ENCODE measurements around the gene RAB31. TPM values are rescaled to one million over a fixed set of nuclear protein-coding genes. Genes with fewer than 3 reads are reported as not detected.
A peak's percentile ranks its signal among the peaks of the same experiment; 100 is the strongest.

Gene RAB31
- total RNA-seq, 1 donor from 2014 or later = 36.8 TPM

DNA sequence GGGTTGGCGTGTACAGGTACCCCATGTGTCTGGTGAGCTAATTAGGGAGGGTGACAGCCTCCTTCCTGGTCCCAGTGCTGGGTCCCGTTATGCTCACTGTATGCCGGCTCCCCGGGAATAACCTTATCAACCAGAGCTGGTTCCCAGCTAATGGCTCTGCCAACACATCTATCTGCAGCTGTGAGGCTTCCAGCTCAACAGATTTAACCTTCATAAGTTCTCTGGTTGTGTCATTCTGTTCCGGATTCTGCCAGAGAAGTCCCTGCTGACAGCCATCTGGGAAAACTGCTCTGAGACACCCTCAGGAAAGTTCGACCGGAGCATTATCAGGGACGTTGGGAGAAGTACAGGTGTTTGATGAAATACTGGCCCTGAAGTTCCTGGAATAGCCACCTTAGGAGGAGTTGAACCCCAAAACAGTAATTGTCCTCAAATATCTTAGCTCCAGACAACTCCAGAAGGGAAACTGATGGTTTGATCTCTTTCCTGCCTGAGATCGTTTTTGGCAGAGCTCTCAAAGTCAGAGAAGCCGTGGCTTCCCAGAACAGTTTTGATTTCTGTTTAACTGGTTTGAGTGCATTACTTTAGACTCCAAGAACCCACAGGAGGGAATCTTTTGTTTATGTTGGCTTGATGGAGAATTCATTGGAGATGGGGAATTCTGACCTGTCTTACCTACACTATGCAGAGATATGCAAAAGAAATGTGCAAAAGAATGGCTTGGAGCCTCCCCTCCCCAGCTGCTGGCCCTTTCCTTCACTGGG, 138.2 kb downstream of the RAB31 start:
- Histone ChIP-seq H3K4me1 (peaks cover 0 to 6% of the 10 kb centered on the region in 2 donors), H3K27ac (peak overlapping the region in 1 of 2 donors; percentile 33), H3K4me3 (peak overlapping the region in 1 of 2 donors; percentile 1), H3K27me3 (no peaks in the 10 kb centered on the region), H3K9me3 (no peaks in the 10 kb centered on the region), H3K36me3 (peaks cover 6 to 11% of the 10 kb centered on the region in 2 donors)
- intact Hi-C loops (cut with DNase I) = no loop called here
- TF ChIP-seq, protein P1, sequence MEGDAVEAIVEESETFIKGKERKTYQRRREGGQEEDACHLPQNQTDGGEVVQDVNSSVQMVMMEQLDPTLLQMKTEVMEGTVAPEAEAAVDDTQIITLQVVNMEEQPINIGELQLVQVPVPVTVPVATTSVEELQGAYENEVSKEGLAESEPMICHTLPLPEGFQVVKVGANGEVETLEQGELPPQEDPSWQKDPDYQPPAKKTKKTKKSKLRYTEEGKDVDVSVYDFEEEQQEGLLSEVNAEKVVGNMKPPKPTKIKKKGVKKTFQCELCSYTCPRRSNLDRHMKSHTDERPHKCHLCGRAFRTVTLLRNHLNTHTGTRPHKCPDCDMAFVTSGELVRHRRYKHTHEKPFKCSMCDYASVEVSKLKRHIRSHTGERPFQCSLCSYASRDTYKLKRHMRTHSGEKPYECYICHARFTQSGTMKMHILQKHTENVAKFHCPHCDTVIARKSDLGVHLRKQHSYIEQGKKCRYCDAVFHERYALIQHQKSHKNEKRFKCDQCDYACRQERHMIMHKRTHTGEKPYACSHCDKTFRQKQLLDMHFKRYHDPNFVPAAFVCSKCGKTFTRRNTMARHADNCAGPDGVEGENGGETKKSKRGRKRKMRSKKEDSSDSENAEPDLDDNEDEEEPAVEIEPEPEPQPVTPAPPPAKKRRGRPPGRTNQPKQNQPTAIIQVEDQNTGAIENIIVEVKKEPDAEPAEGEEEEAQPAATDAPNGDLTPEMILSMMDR (IDR thresholded peaks at IDR 0.05) = no peak
- no peak for DNase-seq (ENCODE audit: low spot score in 2 of 2)

DNA sequence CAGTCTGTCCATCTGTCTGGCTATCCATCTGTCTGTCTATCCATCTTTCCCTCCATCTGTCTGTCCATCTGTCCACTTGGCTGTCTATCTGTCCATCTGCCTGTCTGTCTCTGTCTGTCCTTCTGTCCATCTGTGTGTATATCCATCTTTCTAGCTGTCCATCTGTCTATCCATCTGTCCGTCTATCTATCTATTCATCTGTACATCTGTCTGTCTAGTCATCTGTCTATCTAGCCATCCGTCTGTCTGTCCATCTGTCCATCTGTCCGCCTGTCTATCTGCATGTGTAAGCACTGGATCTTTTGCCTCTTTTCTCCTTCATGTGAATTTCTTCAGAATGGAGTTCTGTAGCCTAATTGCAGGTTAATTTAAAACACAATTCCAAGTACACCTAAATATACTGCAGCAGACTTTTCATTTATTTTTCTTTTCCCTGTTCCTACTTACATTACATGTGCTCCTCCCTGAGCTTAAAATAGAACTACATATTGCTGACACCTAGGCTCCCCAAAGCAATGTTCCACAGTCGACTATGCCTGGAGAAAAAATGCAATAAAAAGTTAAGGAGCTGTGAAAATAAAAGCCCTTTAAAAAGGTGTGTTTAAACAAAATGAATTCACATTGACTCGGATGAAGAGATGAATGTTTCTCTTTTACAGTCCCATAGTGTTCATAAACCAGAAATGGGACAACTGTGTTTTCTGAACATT, 140.2 kb downstream of the RAB31 start:
- TF ChIP-seq, protein P1 (IDR thresholded peaks at IDR 0.05) = no peak
- H3K9me3 ChIP-seq = no peaks in the 10 kb centered on the region
- no peak overlapping the region for H3K27ac ChIP-seq
- intact Hi-C loops (cut with DNase I) = no loop called here
- no peak overlapping the region for H3K4me3 ChIP-seq
- no peaks in the 10 kb centered on the region for H3K27me3 ChIP-seq
- H3K36me3 ChIP-seq = peaks cover 6 to 11% of the 10 kb centered on the region in 2 donors
- no peak for DNase-seq (ENCODE audit: low spot score in 2 of 2)
- peaks cover 0 to 6% of the 10 kb centered on the region in 2 donors for H3K4me1 ChIP-seq

DNA sequence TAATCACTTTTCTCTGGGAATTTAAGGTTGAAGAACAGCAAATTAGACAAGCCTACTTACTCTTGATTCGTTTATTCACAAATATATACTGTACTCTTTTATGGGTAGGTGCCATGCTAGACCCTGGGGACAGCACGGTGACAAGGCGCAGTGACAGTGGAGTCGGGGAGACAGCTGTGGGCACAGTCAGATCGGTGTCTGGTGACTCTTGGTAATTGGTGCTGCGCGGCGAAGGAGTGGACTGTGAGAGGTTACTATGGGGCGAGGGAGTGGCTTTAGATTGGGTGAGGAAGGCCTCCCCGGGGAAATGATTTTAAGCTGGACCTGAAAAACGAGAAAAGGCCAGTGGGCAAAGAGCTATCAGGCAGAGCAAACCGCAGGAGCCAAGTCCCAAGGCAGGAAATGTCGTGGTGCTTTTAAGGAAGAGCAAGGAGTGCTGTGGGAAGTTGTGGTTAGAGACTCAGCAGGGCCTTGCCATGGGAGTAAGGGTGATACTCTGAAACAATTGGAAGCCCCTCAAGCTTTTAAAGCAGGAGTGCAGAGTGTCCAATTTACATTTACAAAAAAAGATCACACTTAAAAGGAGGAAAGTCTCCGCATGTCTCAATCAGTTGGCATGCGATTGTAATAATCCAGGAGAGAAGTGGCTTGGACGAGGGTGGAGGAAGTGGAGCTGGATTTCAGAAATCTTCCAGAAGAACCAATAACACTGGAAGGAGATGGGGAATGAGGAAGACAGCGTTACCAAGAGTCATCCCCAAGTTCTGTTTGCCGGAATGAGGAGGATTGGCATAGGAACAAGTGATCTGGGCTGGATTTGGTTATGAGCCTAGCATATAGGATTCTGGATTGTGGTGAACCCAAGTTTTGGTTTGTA, 141.5 kb downstream of the RAB31 start:
- TF ChIP-seq, protein P1 (IDR thresholded peaks at IDR 0.05) = no peak
- Histone ChIP-seq H3K4me3 (no peak overlapping the region), H3K27ac (no peak overlapping the region), H3K36me3 (peaks cover 6 to 11% of the 10 kb centered on the region in 2 donors), H3K27me3 (no peaks in the 10 kb centered on the region), H3K9me3 (no peaks in the 10 kb centered on the region), H3K4me1 (peaks cover 0 to 11% of the 10 kb centered on the region in 2 donors)
- peak in 1 of 2 donors; percentile 75 for DNase-seq (ENCODE audit: low spot score in 2 of 2)
- intact Hi-C loops (cut with DNase I) = no loop called here

DNA sequence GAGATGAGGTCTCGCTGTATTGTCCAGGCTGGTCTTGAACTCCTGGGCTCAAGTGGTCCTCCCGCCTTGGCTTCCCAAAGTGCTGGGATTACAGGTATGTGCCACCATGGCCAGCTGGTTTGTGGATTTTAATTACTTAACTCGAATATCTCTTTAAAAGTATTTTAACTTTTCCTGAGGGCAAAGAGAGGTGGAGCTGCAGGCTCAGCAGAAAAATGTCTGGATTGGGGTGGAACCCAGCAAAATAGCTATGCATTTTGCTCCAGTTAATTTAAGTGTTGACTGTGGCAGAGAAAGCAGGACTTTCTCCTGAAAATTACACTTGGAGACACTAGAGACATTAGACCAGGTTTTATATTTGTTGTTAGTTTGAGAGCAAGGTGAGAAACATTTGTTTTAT, 142.2 kb downstream of the RAB31 start:
- Histone ChIP-seq H3K27ac (no peak overlapping the region), H3K9me3 (no peaks in the 10 kb centered on the region), H3K4me1 (peaks cover 0 to 15% of the 10 kb centered on the region in 2 donors), H3K4me3 (no peak overlapping the region), H3K36me3 (peaks cover 6 to 11% of the 10 kb centered on the region in 2 donors), H3K27me3 (no peaks in the 10 kb centered on the region)
- intact Hi-C loops (cut with DNase I) = no loop called here
- TF ChIP-seq, protein P1 (IDR thresholded peaks at IDR 0.05) = no peak
- no peak for DNase-seq (ENCODE audit: low spot score in 2 of 2)

DNA sequence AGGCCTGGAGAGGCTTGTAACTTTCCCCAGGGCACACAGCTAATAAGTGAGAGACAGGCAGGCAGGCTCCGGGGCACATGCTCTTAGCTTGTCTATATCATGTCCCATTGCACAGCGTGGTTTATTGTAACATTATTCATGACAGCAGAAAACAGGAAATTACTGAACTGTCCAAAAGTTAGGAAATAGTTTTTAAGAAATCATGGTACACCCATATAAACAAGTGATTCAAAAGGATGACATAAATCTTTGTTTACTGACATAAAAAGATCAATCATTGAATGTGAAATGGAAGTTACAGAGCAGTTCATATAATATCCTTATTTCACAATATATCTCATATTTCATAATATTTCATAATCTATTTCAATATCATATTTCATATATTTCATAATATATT, 143.4 kb downstream of the RAB31 start:
- H3K4me1 ChIP-seq = peaks cover 0 to 16% of the 10 kb centered on the region in 2 donors
- no peak overlapping the region for H3K27ac ChIP-seq
- TF ChIP-seq, protein P1 (IDR thresholded peaks at IDR 0.05) = no peak
- H3K4me3 ChIP-seq = no peak overlapping the region
- intact Hi-C loops (cut with DNase I) = no loop called here
- H3K9me3 ChIP-seq = no peaks in the 10 kb centered on the region
- DNase-seq (ENCODE audit: low spot score in 2 of 2) = no peak
- H3K27me3 ChIP-seq = no peaks in the 10 kb centered on the region
- H3K36me3 ChIP-seq = peaks cover 0 to 11% of the 10 kb centered on the region in 2 donors
